ENCODE measurements around the gene NADSYN1.

- TF ChIP-seq ZNF280C (tag by site-specific recombination; IDR thresholded peaks at IDR 0.05) (no peak), CTCF (tag by site-specific recombination; IDR thresholded peaks at IDR 0.05) (no peak), ZBTB10 (tag by site-specific recombination; IDR thresholded peaks at IDR 0.05) (no peak), YY1 (tag by site-specific recombination; IDR thresholded peaks at IDR 0.05) (no peak)
- TF ChIP-seq, protein P1, sequence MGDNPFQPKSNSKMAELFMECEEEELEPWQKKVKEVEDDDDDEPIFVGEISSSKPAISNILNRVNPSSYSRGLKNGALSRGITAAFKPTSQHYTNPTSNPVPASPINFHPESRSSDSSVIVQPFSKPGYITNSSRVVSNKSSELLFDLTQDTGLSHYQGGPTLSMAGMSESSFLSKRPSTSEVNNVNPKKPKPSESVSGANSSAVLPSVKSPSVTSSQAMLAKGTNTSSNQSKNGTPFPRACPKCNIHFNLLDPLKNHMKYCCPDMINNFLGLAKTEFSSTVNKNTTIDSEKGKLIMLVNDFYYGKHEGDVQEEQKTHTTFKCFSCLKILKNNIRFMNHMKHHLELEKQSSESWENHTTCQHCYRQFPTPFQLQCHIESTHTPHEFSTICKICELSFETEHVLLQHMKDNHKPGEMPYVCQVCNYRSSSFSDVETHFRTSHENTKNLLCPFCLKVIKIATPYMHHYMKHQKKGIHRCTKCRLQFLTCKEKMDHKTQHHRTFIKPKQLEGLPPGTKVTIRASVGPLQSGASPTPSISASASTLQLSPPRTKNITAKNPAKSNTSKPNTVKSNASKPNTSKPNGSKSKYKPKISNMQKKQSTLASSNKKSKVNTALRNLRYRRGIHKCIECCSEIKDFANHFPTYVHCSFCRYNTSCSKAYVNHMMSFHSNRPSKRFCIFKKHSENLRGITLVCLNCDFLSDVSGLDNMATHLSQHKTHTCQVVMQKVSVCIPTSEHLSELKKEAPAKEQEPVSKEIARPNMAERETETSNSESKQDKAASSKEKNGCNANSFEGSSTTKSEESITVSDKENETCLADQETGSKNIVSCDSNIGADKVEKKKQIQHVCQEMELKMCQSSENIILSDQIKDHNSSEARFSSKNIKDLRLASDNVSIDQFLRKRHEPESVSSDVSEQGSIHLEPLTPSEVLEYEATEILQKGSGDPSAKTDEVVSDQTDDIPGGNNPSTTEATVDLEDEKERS (tag by site-specific recombination; IDR thresholded peaks at IDR 0.05) = no peak
- TF ChIP-seq, protein P2, sequence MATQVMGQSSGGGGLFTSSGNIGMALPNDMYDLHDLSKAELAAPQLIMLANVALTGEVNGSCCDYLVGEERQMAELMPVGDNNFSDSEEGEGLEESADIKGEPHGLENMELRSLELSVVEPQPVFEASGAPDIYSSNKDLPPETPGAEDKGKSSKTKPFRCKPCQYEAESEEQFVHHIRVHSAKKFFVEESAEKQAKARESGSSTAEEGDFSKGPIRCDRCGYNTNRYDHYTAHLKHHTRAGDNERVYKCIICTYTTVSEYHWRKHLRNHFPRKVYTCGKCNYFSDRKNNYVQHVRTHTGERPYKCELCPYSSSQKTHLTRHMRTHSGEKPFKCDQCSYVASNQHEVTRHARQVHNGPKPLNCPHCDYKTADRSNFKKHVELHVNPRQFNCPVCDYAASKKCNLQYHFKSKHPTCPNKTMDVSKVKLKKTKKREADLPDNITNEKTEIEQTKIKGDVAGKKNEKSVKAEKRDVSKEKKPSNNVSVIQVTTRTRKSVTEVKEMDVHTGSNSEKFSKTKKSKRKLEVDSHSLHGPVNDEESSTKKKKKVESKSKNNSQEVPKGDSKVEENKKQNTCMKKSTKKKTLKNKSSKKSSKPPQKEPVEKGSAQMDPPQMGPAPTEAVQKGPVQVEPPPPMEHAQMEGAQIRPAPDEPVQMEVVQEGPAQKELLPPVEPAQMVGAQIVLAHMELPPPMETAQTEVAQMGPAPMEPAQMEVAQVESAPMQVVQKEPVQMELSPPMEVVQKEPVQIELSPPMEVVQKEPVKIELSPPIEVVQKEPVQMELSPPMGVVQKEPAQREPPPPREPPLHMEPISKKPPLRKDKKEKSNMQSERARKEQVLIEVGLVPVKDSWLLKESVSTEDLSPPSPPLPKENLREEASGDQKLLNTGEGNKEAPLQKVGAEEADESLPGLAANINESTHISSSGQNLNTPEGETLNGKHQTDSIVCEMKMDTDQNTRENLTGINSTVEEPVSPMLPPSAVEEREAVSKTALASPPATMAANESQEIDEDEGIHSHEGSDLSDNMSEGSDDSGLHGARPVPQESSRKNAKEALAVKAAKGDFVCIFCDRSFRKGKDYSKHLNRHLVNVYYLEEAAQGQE (tag by site-specific recombination; IDR thresholded peaks at IDR 0.05) = no peak
- TF ChIP-seq, protein P3, sequence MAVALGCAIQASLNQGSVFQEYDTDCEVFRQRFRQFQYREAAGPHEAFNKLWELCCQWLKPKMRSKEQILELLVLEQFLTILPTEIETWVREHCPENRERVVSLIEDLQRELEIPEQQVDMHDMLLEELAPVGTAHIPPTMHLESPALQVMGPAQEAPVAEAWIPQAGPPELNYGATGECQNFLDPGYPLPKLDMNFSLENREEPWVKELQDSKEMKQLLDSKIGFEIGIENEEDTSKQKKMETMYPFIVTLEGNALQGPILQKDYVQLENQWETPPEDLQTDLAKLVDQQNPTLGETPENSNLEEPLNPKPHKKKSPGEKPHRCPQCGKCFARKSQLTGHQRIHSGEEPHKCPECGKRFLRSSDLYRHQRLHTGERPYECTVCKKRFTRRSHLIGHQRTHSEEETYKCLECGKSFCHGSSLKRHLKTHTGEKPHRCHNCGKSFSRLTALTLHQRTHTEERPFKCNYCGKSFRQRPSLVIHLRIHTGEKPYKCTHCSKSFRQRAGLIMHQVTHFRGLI (tag by site-specific recombination; IDR thresholded peaks at IDR 0.05) = no peak
Observed at GRCh38 chr11:71477641-71478527, 24.9 kb downstream of the NADSYN1 start.
